HG03342 (cell line): ENCODE results near the gene CDK2.
"Not testable (repeated sequence)": the region's sequence is repeated elsewhere in the genome, so short reads cannot be mapped to it uniquely, and the experiment has no call there.

ENCODE experiments used
- ATAC-seq: cut with Tn5 transposase; IDR thresholded peaks from one replicate; pipeline ENCODE4 v1.9.1; 2021; ENCODE audit warnings: mild to moderate bottlenecking, moderate library complexity; ENCODE audit not compliant: unreplicated experiment

CDK2 gene

DNA sequence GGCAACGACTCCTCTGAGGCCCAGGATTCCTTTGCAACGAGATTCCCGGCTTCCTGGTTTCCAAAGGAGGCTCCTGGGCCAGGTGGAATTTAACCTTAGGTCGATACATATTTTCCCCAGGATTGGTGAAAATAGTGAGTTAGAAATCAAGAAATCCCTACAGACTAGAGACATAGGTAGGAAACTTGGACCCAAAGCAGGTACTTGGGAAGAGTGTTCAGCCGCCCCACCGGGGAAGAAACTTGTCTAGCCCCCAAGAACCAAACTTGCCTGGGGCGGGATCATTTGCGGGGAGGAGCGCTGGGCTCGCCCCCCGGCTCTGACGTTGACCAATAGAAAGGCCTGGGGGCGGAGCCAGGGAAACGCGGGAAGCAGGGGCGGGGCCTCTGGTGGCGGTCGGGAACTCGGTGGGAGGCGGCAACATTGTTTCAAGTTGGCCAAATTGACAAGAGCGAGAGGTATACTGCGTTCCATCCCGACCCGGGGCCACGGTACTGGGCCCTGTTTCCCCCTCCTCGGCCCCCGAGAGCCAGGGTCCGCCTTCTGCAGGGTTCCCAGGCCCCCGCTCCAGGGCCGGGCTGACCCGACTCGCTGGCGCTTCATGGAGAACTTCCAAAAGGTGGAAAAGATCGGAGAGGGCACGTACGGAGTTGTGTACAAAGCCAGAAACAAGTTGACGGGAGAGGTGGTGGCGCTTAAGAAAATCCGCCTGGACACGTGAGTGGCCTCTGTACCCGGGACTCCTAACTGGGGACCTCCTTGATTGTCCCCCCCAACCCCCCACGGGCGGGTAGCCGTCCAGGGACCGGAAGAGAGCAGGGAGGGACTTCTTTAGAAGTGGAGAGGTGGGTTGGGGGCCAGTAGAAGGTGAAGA, at the start of gene CDK2:
CDK2 (plus strand) TSS at position 423 of the 874 bp plus-strand sequence; CDS start at position 602, 179 bp downstream.
- ATAC-seq = peak; percentile 95

DNA sequence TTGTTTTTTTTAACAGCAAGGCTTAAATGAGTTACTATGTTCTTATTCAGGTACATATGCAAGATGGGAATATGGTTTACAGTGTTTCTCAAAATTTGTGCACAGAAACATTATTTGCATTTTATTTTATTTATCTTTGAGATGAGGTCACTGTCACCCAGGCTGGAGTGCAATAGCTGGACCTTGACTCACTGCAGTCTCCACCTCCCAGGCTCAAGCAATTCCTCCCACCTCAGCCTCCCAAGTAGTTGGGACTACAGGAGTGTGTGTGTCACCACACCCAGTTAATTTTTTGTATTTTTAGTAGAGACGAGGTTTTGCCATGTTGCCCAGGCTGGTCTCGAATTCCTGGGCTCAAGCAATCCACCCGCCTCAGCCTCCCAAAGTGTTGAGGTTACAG, 47.6 kb upstream of the CDK2 start:
- ATAC-seq = not testable (repeated sequence)

DNA sequence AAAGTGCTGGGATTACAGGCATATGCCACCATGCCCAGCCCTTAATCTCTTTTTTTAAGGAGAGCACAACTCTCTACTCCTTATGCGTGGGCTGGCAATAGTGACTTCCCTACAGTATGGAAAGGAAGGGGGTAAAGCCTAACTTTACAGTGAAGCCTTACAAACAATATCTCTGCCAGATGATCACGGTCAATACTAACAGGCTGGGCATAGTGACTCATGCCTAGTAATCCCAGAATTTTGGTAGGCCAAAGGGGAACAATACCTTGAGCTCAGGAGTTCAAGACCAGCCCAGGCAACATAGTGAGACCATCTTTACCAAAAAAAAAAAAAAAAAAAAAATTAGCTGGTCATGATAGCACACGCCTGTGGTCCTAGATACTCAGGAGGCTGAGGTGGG, 44.5 kb upstream of the CDK2 start:
- no peak for ATAC-seq

DNA sequence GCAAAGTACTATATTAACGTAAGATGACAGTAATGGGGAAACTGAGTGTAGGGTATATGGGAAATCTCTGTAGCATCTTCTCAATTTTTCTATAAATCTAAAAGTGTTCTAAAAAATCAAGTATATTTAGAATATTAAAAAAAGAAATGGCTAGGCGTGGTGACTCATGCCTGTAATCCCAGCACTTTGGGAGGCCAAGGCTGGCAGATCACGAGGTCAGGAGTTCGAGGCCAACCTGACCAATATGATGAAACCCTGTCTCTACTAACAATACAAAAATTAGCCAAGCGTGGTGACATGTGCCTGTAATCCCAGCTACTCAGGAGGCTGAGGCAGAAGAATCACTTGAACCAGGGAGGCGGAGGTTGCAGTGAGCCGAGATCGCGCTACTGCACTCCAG, 43.0 kb upstream of the CDK2 start:
- not testable (repeated sequence) for ATAC-seq

DNA sequence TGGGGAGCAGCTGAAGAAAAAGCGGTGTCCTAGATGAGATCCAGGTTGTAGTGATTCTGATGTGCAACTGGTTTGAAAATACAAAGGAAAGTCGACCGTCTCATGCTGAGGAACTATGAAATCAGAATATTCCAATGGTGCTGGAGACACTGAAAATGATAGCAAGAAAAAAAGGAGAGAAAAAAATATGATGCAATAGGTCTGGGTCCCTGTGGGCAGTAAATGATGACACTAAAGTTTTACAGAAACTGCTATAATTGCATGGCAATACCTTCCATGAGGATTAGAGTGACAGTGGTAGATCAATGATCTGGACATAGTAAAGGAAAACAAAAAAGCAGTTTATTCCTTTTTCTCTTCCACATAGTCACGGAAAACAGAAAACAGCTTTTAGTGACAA, 41.3 kb upstream of the CDK2 start:
- ATAC-seq = no peak

DNA sequence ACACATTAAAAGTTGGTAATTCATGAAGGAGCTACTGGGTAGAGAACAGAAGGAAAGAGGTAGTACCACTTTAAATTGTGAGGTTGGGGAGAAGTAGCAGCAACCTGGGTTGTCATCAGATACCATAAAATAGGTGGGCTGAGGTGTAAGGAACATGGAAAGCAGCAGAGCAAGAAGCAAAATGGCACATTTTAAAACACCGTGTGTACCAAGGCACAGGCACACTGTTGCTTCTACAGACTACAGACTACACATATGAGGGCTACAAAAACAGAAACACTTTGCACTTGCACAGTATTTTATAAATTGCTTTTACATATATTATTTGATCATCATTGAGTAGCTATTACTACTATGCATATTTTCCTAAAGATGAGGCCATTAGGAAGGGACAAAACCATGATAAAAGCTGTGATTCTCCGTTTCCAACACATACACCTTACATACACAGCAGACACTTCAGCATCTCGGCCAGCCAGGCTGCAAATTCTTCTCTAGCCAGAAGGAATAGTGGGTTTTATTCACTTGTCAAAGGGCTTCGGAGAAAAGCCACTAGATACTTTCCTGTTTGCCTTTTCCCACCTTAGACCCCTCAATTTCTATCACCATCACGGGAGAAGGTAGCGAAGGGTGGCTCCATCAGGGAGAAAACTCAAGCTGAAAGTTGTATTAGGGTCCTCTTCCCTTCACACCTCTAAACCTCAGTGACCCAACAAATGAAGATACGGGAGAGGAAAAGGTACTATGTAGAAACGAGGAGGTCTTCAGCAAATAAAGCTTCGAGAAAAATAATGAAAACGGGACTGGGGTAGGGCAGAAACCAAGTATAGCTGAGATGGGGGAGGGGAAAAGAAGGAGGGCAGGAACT, 40.5 kb upstream of the CDK2 start:
- no peak for ATAC-seq

DNA sequence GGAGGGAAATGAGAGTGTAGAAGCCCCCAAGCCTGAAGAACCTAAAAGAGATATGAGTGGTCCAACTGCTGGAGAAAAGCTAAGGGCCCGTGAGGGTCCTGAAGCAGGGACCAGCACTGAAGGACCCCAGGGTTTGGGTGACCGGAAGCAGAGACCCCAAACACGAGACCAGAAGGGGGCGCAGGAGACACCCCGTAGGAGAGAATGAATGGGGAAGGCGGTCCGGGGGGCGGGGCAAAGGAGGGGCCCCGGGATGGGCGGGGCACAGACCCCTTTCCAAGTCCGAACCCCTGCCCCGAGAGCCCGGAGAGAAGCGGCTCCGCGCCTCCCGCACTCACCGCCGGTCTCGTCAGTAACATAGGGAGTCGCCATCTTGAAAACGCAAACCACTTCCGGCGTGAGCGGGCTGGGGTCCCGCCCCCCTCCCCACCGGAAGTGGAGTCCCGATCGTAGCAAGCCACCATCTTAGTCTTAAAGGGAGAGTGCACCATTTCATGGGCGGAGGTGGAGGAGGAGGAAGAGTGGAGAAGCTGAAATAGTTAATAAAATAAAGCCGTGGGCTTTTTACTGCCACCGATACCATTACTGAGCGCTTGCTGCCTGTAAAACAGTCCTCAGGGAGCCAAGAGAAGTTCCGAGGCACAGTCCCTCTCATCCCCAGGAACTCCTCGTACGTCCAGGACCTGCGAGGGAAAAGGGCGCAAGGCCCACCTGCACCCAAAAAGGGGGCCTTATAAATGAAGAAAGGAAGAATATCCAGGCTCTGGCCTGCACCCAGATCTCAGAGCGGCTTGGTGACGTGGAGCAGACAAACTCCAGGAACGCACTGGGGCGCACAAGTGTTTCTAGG, 39.7 kb upstream of the CDK2 start:
- ATAC-seq = peak; percentile 39

DNA sequence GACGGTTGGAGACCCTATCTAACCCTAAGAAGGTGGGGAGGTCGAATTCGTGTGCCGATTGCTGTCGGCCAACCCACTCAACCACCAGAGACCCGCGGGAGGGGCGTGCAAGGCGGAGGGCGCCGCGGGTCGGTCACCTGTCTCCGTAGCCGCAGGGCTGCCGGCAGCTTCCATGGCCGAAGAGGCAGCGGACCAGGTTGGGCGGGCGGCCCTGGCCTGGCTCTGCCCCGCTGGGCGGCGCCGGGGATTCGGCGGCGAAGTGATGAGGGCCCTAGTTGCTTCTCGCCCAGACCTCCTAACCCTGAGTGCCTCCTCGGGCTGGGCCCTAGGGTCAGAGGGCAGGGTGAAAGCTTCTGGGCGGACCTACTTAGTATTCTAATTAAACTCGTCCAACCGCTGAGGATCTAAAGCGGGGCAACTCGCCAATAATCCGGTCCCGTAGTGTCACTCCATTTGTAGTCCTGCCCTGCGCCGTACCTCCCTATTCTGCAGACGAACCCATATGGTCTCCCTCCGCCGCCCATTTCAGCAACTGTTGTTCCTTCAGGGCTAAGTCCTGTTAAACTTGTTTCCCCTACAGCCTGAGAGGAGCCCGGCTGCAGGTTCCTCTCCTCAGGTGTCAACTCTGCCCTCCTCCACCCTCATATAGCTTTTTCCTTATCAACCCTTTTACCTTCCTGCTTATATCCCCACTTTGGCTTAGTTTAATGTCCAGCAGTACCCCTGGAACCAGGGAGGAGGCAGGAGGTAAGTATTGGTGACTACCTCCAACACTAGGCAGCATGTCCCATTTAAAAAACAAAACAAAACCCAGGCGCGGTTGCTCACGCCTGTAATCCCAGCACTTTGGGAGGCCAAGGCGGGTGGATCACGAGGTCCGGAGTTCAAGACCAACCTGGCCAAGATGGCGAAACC, 38.8 kb upstream of the CDK2 start, which contains the start of gene PYM1:
PYM1 (minus strand) TSS at position 307 of the 915 bp plus-strand sequence; CDS start at position 174, 133 bp downstream.
- peak; percentile 21 for ATAC-seq

DNA sequence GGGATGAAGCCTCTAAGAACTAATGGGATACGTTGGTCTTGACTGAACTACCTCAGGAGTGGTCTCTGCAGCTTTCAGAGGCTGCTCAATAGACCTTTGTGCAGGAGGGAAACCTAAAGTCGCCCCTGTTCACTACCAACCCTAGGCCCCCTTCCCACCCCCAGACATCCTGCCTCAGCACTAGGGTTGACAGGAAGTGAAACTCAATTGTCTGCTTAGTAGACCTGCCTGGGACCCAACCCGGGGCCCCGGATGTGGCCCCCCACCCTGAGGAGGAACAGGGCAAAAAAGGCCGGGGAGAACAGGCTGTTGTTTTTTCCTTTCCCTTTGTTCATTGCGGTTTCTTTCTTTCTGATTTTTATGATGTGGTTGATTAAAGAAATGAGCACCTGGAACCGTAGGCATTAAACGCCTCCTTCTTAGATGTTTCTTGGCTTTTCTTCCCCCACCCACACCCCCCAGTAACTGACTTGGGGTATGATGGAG, 37.3 kb upstream of the CDK2 start:
- ATAC-seq = peak; percentile 46

DNA sequence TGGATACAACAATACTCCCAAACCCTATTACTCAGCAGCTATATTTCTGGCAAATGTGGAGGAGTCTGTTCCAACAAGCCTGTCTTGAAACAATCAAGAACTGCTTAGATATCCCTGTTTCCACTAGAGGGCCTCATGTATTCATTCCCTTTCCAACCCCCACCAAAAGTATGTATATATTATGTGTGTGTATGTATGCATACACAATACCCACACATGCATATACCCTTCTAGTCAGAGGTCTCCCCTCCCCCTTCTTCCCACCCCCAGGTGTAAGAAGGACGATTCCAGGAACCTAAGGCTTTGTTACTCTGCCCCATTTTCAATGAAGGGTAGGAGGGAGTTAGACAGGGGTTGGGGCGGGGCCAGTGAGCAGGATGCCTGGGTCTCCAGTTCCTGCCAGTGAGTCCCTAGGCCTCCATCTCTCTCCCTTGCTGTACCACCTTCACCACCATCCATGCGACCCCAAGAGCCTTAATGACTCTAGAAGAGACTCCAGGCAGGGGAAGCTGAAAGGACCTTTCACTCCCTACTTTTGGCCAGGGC, 35.8 kb upstream of the CDK2 start, which contains the start of gene DGKA:
DGKA (plus strand) TSS at position 392 of the 546 bp plus-strand sequence. CDS start 5,342 bp downstream, outside the sequence.
- ATAC-seq = no peak

DNA sequence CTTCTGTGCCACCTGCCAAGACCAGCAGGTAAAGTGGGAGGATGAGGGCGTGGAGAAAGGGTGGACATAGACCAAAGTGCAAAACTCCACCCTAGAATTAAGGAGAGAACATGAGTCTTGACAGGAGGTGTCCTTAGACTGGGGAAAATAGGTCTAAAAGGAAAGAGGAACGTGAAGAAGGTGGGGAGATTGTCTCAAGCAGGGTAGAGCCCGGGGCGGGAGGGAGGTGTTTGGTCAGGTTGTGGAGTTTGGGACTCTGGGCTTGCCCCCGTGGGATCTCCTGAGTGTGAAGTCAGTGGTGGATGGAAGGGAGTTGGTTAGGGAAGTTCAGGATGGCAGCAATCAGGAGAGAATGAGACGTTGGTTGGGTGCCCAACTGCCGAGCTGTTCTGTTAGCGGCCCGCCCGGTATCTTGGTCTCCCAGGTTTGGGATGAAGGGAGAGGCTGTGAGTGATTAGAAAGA, 35.3 kb upstream of the CDK2 start:
- no peak for ATAC-seq

DNA sequence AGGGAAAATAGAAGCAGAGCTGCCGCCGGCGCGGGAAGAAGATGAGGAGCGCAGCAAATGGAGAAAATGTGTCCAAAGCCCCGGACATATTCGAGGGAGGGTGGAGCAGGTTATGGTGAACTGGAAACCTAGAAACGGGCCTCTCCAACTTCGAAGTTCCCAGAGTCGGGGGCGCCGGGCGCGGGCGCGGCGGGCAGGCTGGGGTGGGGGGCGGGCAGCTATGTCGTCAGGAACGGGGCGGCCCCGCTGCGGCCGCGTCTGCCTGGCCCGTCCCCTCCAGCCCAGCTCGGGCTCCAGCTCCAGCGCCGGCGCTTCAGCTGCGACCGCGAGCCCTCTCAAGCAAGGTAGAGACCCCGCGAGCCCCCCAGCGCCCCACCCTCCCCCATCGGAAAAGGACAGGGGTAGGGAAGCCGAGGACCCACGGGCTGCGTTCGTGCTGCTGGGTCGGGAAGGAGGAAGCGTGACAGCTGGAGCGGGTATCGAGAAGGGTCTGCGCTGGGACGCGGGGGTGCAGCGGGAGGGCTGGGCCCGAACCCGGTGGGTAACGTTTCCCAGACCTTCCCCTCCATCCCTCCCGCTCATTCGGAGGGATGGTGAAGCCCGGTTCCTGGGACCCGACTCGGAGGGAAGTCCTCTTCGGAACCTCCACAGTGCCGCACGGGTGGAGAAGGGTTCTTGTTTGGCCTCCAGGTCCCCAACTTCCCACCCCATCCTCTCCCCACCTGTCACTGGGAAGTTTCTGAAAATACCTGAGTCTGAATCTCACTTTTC, 34.7 kb upstream of the CDK2 start:
- ATAC-seq = no peak

DNA sequence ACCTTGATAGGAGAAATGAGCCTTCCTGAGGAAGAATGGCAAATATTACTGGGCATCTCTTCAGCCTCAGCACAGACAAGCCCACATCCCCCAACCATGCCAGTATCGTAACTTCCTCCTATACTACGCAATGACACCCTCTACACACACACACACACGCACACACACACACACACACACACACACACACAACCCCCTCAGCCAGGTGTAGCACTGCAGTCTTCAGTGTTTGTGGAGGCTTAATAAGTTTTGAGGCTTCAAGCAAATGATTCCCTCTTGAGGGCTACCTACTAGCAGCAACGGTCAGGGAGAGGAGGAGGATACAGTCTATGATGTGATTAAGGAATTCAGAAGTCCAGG, 34.1 kb upstream of the CDK2 start:
- no peak for ATAC-seq

DNA sequence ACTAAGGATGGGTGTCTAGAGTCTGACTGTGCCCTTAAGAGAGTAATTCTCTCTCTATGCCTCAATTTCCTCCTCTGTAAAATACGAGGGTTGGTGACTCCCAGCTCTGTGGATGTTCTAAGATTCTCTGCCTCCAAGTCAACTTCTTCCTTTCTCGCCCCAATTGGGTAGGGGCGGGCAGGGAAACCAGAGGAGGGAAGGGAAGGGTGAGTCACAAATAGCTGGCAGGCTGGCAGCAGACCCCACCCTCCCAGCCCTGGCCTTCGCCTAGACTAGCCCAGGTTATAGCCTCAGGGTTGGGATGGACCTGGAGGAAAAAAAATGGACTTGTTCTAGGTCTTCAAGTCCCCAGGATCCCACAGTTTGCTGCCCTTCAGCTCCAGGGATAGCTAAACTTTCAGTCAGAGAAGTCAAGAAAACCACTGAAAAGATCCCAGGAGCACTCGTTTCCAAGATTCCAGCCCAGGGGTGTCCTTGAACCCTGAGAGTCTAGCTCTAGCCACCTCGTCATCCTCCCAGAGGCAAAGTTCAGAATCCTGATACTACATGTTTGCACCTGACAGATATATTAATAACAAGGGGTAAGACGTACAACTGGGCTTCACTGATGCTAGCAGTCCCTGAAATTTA, 33.3 kb upstream of the CDK2 start:
- no peak for ATAC-seq

DNA sequence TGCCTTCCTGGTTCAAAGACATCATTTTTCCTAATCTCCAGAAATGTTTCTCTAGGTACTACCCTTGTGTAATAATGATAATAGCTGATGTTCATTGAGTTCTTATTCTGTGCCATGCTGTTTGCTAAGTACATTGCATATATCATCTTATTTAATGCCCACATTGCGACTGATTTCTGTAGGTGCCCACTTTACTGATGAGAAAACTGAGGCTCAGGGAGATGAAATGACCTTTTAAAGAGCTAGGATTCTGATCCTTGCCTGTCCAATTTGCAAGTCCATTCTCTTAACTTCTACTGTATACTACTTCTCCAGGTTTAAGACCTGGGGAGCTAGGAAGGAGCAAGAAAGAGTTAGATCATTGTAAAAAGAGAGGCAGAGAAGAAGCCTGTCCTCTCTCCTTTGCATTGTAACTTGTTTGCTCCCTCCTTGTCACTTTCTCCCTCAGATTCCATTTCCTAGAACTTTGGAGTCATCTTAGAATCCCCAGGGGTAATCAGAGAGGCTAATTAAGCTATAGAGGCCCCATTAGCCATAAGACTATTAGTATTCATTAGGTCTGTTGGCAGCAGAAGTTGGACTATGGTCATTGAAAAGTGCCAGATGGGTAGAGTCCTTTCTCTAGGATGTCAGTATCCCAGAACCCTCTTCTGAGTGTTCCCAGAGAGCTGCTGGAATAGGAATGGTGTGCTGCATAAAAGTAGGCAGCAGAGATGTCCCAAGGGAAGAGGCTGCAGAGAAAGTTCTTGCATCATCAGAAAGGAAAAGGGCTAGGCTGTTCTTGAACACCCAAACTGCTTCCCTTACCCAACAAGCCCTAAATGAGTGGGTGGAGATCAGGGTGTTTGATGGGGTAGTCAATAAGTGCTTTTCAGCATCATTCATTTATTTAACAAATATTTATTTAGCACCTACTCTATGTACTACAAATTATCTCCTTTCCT, 32.6 kb upstream of the CDK2 start:
- ATAC-seq = no peak

DNA sequence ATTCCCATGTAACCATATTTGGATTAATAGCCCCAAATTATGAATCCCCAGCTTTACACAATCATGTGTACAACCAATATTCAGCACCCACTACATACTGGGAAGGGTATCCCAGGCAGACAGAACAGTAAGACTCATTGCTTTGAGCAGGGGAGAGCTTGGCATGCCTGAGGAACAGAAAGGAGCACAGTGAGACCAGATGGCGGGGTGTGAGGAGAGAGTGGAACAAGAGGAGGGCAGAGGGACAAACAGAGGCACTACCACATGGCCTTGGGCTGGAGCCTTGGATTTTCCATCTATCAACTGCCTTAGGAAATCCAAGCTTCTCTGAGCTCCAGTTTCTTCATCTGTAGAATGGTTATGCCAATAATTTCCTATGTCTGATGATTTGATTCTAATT, 31.9 kb upstream of the CDK2 start:
- no peak for ATAC-seq

DNA sequence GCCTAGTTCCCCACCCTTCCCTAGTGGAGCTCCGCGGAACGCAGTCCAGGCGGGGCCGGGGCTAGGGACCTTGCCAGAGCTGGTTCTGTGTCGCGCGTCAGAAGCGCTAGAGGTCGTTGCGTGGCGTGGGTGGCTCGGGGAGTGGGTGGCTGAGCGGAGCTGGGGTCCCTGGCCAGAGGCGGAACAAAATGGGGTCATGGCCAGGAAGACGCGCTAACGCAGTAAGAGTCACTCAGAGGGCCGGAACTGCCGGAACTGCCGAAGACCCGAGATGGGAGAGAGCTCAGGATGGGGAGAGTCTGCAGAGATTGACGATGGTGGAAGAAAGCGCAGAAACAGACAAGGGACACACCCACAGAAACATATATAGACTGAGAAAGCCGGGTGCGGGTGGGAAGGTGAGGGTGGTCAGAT, 30.9 kb upstream of the CDK2 start:
- ATAC-seq = no peak
